HG03097 (cell line): ENCODE results near the gene ODF2L.
"Not testable (repeated sequence)": the region's sequence is repeated elsewhere in the genome, so short reads cannot be mapped to it uniquely, and the experiment has no call there.

ENCODE experiments used
- ATAC-seq: cut with Tn5 transposase; IDR thresholded peaks from one replicate; pipeline ENCODE4 v1.9.1; 2021; ENCODE audit not compliant: unreplicated experiment, low FRiP score

ODF2L gene

DNA sequence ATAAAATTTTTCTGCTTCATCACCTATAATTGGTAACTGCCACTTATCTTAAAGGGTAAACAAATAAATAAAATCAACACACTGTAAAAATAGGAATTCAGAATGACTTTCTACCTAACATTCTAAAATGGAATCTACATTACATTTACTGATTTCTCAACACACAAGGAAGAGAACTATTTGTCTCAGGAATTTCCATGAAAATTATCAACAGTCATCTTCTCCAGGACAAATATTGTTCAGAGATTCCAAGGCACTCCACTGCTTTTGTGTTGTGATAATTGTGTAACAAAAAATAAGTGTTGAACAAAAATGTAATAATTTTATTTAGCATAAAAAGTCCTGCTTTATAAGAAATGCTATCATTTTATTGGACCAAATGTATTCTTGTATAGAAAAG lies 7.3 kb downstream of the ODF2L start:
- no peak for ATAC-seq

DNA sequence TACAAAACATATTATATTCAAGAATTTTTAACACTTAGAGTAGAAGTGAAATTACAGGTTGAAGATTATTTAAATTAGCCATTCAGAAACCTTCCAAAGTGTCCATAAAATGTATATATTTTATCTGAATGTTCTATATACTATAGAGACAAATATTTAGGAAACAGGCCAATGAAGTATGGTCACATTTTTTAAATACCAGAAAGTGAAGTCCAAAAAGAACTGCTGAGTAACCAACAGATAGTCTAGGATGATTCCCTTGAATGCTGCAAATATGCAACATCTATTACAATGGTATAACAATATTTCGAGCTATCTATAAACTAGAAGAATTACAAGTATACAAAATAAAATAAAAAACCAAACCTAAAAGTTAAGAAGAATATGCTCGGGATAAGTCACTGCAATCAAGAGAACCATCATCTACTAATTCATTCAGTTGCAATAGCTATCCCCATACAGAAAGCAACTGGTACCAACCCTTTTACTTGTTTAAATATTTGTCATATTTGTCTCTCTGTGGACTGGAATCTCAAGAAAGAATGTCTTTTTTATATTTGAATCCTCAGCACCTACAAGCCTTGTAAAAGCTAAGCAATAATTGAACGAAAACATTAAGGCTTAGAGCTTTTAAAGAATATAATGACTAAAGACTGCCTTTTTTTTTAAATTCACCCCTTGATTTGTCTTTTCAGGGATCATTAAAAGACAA lies 8.1 kb downstream of the ODF2L start:
- ATAC-seq: no peak

- ATAC-seq: no peak
Observed at GRCh38 chr1:86382878-86383277, 13.2 kb downstream of the ODF2L start.

GRCh38 chr1:86381223-86381622 lies 14.9 kb downstream of the ODF2L start:
- ATAC-seq: no peak

DNA sequence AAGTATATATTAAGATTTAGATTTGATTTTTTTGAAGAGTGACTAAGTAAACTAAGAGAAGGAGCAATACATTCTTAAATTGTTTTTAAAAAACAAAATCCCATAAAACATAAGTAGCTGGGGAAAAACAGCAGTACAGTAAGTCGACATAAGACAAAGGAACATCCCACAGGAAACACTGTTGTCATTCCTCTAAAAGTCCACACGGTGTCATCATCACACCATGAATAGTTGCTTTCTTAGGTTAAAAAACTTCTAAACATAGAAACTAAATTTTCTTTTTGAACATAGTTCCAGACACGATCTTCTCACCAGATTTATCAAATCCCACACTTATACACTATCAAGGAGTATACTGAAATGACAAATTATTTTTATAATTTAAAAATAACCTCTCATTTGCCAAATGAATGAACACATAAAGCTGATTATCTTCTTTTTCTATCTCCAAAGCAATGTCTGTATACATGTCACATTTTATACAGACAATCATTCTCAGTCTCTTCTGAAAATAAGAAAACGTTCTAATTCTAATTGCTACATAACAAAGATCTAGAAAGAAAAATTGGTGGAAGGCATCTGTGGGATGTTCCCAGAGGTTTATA lies 15.8 kb downstream of the ODF2L start:
- ATAC-seq: peak; percentile 82

GRCh38 chr1:86378813-86379212 lies 17.3 kb downstream of the ODF2L start:
- ATAC-seq: no peak

DNA sequence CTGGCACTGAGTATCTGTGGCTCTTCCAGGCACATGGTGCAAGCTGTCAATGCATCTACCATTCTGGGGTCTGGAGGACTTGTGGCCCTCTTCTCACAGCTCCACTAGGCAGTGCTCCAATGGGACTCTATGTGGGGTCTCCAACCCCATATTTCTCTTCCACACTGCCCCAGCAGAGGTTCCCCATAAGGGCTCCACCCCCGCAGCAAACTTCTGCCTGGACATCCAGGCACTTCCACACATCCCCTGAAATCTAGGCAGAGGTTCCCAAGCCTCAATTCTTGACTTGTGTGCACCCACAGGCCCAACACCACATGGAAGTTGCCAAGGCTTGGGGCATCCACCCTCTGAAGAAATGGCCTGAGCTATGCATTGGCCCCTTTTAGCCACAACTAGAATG lies 18.8 kb downstream of the ODF2L start:
- ATAC-seq: no peak

DNA sequence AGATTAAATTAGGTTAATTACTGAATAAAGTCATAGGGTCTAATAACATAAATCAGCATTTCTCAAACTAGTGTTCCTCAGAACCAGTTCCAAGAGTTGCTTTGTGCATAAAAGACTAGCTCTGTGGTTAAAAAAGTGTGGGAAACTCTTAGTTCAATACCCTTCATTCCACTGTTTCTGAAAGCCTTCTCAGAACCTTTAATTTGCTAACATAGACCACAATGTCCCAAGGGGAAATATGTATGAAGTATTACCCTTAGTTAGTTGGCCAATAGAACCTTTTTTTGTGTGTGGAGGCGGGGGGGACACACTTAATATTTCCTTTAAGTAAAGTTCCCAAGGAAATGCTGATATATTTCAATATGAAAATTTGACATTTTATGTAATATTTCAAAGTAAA lies 20.4 kb downstream of the ODF2L start:
- no peak for ATAC-seq

DNA sequence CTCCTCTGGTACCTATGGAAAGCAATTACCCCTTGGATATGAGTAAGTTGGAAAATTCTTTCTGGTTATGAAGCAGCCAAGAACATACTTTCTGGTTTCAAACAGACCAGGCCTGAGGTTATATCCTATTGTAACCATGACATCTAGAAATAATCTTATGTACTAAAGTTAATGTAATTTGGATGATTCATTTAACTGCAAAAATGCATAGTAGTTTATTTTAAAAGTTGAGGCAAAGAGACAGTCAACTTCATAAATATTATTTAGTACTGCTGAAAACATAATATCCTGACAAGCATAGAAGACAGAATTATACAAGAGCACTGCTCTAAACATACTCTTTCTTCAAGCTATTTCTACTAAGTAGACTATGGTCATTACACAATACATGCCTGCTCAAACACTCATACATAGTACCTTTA lies 25.5 kb downstream of the ODF2L start:
- ATAC-seq: no peak

DNA sequence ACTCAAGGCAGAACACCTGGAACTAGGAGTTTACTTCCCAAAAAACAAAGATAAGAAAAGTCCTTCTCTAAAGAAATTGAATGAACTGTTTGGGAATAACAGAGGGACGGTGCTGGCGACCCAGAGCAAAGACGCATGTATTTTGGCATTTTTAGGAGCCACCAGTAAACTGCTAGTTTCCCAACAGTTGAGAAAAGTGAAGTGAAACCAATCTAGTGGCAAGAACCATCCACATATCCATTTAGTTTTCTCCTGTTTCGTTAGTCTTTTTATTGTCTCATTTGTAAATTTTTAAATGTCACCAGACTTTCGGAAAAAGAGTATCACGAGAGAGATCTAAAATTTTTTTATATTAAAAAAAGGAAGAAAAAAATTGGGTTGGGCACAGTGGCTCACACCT lies 30.2 kb downstream of the ODF2L start:
- no peak for ATAC-seq

GRCh38 chr1:86362807-86363206 lies 33.3 kb downstream of the ODF2L start:
- no peak for ATAC-seq

DNA sequence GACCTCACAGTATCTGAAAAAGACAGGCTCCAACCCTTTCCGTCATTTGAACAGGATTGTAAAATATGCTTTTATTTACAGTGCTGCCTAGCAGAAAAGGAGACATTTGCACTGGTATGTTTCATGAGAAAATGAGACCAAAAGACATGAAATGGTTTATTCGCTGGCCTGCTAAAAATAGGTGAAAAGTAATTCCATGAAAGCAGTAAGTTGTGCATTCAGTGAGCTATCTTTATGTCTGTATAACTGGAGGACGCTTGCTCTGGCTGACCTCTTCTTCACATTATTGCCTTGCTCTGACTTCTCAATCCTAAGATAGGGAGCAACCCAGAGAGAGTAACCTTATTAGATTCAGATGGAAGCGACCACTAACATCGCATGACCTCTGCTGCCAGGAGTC lies 38.3 kb downstream of the ODF2L start:
- ATAC-seq: no peak

DNA sequence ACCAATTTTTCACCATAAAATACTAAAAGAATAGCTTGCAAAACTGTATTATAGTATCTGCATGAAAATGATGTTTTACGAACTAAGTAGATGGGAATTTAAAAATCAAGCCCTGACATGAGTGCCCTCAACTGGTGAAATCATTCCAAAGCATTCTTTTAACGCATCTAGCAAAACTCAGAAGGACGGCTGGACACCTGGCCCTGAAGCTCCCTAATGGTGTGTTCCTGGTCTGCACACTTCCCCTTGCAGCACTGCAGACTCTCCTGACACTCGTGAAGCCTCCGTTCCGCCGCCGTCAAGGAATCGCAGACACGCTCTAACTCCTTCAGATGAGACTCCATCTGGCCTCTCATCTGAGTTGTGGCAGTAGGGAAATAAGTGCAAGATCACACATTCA lies 39.9 kb downstream of the ODF2L start:
- no peak for ATAC-seq

- no peak for ATAC-seq
Observed at GRCh38 chr1:86352086-86352485, 44.0 kb downstream of the ODF2L start.

- not testable (repeated sequence) for ATAC-seq
Observed at GRCh38 chr1:86350230-86350629, 45.9 kb downstream of the ODF2L start.

DNA sequence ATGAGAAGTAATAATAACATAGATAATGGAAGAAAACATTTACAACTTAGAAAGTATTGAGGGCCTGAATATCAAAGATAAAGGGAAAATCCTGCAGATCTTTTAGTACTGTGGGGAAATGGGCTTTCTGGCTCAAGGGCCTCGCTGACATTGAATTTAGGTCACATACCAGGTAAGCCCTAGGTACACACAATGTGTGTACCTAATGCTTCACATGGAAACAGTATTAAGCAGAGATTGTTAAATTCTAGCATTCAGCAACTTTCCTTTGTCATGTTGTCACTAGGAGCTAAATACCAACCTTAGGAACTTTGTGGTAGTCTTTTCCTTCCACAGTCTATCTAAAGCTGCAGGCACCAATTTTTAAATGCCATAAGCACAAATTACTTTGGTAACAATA lies 49.7 kb downstream of the ODF2L start:
- ATAC-seq: no peak

DNA sequence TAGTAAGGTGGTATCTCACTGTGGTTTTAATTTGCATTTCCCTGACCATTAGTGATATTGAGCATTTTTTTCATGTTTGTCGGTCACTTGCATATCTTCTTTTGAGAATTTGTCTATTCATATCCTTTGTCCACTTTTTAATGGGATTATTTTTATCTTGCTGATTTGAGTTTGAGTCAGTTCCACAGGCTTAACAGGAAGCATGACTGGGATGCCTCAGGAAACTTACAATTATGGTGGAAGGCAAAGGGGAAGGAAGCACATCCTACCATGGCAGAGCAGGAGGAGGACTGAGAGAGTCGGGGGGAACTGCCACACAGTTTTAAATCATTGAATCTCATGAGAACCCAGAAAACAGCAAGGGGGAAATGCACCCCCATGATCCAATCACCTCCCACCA lies 51.1 kb downstream of the ODF2L start:
- ATAC-seq: no peak

DNA sequence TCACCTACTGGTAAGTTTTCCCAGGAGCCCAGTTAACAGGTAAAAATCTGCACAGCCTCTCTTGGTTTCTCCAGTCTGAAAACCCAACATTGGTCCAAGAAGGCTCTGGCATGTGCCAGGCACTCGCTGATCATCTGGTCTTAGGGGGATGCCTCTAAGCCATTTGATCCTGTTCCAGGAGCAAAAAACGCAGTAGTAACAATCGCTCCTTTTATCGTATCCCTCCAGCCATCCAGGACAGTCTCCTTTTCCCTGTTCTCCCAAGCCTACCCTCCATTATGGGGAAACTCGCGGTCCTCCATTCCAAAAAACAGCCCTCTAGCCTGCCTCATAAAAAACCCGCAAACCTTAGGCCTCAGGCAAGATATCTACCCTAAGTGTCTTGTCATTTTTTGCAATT lies 56.2 kb downstream of the ODF2L start:
- ATAC-seq: no peak

DNA sequence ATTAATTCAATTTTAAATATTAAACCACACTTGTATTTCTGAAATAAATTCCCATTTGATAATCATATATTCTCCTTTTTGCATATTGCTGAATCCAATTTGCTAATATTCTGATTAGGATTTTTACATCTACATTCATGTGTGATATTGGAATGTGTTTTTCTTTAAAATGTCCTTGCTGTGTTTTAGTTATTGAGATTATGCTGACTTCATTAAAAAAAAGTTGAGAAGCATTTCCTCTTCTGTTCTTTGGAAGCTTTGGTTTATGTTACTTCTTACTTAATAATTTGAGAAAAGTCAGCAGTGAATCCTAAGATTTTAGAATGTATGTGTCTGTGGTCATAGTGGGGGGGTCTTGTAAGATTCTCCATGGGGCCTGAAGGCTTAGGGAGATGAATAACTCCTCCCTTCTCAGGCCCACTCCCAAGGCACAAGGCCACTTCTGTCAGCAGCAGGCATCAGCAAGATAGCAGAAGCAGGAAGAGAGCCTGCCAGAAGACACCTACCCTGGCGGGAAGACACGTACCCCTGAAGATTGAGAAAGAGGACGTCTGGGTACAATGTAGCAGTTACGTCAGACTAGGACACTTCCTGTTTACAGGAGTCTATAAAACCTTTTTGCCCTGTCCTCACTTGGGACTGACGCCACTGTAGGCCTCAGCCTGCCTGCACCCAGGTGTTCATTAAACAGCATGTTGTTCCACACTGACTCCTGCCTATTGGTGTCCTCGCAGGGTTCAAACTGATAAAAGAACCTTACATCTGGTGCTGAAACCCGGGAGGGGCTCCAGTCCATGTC lies 56.9 kb downstream of the ODF2L start:
- no peak for ATAC-seq

DNA sequence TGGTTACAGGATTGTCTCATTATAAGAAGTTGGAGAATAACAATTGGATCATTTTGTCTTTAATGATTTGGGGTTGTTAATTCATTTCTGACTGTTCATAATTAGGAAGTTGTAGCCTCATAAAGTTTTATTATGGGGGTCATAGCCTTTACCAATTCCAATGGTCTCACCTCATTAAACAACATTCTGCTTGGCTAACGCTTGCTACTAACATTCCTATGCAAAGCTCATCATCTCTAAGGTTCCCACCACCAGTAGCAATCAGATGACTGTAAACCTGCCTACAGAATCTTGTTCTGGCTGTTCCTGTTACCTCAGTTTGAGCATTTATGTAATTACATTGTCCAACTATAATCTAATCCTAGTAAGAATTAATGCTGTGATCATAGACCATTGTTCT lies 60.2 kb downstream of the ODF2L start:
- no peak for ATAC-seq

GRCh38 chr1:86325264-86325663 lies 70.9 kb downstream of the ODF2L start:
- ATAC-seq: no peak
